GM12892 (cell line): Measurements from ENCODE around the gene TOGARAM2.

Source experiments
- POLR2A ChIP-seq: IDR thresholded peaks from 2 replicates; pipeline ENCODE4 v1.6.1; 2011; ENCODE audit warnings: low read depth, low read length, control low read depth
- POLR2AphosphoS5 ChIP-seq: IDR thresholded peaks from 2 replicates; pipeline ENCODE4 v1.6.1; 2011; ENCODE audit warnings: low read depth, low read length, control low read depth
- TAF1 ChIP-seq: IDR thresholded peaks from 2 replicates; pipeline ENCODE4 v1.6.1; 2011; ENCODE audit warnings: low read depth, mild to moderate bottlenecking, control low read depth, low read length, borderline replicate concordance

DNA sequence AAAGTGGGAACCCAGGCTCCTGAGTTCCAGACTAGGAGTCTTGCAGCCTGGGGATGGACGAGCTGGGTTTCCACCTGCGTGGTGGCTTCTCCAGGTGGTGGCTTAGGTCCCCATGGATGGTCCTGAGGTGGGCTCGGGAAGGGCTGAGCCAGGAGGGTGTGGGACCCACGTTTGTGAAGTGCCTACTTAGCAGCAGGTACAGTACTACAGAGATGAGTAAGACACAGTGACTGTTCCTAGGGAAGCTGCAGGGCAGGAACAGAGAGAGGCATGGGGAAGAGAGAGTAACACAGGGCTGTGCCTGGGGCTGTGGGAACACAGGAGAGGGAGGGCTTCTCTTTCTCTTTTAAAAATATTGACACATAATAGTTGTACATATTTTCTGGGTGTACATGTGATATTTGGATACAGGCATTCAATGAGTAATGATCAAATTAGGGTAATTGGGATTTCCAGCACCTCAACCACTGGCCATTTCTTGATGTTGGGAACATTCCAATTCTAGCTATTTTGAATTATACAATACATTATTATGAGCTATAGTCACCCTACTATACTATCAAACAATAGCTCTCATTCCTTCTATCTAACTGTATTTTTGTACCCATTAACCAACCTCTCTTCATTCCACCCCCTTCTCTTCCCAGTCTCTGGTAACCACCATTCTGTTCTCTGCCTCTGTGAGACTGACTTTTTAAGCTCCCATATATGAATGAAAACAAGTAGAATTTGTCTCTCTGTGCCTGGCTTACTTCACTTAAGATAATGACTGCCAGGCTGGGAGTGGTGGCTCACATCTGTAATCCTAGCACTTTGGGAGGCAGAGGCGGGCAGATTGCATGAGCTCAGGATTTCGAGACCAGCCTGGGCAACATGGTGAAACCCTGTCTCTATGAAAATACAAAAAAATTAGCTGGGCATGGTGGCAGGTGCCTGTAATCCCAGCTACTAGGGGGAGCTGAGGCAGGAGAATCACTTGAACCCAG, 15.0 kb downstream of the TOGARAM2 start:
- TF ChIP-seq POLR2A (no peak), POLR2AphosphoS5 (no peak), TAF1 (no peak)
